Hematopoietic multipotent progenitor cell treated with erythropoietin and hydrocortisone succinate and interleukin-3 and kit ligand, for 8 days (in vitro differentiated cells): ENCODE results near the gene MAGOHB.
"Not testable (repeated sequence)": the region's sequence is repeated elsewhere in the genome, so short reads cannot be mapped to it uniquely, and the experiment has no call there.

Experiments used
- DNase-seq: peaks from one replicate; pipeline ENCODE4 v3.0.0-alpha.2; 2015

MAGOHB gene

GRCh38 chr12:10613349-10614055 is at the start of gene MAGOHB:
Gene MAGOHB, minus strand, starts transcription at chr12:10613609. Its CDS starts 77 bp downstream, at chr12:10613532.
- peak; percentile 96 for DNase-seq

GRCh38 chr12:10661338-10661737 is 47.9 kb upstream of the MAGOHB start:
- DNase-seq: no peak

DNA sequence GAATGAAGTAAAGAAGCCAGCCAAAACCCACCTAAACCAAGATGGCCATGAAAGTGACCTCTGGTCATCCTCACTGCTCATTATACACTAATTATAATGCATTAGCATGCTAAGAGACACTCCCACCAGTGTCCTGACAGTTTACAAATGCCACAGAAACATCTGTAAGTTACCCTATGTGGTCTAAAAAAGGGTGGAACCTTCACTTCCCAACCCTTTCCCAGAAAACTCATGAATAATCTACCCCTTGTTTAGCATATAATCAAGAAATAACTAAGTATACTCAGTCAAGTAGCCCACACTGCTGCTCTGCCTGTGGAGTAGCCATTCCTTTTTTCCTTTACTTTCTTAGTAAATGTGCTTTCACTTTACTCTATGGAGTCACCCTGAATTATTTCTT is 40.6 kb upstream of the MAGOHB start:
- DNase-seq: no peak

- DNase-seq: no peak
Measured at GRCh38 chr12:10652192-10652591, 38.8 kb upstream of the MAGOHB start.

DNA sequence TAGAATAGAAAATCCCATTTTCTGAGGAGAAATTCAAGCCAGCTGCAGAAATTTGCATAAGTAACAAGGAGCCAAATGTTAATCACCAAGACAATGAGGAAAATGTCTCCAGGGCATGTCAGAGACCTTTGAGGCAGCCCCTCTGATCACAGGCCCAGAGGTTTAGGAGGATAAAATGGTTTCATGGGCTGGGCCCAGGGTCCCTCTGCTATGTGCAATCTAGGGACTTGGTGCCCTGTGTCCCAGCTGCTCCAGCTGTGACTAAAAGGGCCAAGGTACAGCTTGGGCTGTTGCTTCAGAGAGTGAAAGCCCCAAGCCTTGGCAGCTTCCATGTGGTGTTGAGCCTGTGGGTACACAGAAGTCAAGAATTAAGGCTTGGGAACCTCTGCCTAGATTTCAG is 33.2 kb upstream of the MAGOHB start:
- DNase-seq: not testable (repeated sequence)

DNA sequence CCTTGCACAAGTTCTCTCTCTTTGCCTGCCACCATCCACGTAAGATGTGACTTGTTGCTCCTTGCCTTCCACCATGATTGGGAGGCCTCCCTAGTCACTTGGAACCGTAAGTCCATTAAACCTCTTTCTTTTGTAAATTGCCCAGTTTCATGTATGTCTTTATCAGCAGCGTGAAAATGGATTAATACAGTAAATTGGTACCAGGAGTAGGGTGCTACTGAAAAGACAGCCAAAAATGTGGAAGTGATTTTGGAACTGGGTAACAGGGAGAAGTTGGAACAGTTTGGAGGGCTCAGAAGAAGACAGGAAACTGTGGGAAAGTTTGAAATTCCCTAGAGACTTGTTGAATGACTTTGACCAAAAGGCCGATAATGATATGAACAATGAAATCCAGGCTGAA is 32.5 kb upstream of the MAGOHB start:
- DNase-seq: no peak

- no peak for DNase-seq
Measured at GRCh38 chr12:10641735-10642500, 28.5 kb upstream of the MAGOHB start.

DNA sequence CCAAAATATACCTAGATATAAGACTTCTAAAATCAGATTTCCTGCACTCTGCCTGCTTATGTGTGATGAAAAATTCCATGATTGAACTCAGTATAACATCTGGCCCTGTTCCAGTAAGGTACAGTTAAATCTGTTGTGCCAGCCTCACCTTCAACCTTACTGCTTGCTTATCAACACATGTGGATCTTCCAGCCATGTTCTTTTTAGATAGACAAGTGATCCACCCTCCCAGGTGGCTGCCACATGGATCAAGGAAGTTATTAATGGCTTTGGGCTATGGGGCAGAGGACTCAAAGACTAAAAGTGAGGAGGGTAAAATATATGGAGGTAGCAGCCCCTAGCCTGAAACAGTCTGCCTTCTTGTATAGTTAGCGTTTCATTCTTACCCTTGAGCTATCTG is 25.3 kb upstream of the MAGOHB start:
- no peak for DNase-seq

DNA sequence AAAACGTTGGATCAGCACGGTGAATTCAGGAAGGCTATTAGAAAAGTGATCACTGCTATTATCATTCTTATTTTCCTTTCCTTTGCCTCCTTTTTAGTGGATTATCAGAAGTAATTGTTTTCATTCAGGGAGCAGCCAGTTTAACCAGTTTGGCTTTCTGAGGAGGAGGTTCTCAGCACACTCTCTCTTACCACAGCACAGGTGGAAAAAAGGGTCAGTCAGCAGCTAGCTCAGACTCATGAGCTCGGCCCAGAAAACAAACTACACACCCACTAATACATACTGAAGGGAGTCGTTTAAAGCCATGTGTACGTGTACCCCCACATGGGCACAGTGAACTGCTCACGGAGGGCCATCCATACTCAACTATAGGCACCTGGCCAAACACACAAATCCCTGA is 23.2 kb upstream of the MAGOHB start:
- DNase-seq: no peak

DNA sequence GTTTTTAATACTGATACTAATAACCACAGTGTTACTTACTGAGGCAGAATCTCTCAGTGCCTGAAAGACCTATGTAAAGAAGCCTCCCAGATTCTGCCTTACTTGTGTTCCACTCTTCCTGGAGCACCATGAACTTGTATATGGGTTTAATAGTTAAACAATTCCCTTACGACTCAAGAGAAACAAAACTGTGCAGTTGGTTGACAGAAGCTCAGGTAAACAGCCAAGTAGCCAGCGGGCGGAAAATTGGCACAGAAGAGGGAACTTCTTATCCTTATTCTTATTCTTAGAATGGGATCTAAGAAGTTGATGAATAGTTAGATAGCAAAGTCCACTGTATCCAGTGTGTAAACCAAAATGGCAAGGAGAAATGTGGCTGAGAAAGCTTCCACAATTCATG is 22.7 kb upstream of the MAGOHB start:
- no peak for DNase-seq

DNA sequence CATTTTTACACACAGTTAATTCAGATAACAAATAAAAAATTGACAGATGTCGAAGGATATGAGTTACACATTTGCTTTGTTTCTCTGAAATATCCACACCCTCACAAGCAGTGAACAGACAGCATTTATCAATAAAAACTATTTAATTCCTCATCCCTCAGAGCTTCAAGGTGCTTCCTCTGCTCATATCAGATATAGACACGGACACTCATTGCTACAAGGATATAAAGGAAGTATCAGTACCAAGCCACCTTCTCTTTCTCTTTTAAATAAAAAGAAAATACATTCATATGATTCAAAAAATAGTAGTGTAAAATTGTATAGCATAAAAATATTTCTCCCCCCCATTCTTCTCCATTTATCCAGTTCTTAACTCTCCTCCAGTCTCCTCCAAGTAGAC is 21.9 kb upstream of the MAGOHB start:
- no peak for DNase-seq

DNA sequence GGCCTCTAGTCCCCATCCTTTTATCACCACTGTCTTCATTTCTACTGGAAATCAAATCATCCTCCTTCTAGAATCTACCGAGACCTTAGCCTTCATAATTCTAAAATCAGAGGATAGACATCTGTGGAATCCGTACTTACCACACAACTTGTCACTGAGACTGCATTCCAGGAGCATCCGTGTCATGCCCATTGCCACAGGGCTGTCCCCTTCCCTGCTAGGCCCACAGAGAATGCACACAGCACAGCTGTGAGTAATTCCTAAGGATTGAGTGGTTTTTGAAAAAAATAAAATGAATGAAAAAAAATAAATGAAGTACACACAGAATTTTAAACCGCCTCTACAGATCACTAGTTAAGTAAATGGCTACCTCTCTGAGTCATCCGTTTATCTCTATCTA is 21.0 kb upstream of the MAGOHB start:
- DNase-seq: no peak

- DNase-seq: no peak
Measured at GRCh38 chr12:10633541-10633940, 20.1 kb upstream of the MAGOHB start.

DNA sequence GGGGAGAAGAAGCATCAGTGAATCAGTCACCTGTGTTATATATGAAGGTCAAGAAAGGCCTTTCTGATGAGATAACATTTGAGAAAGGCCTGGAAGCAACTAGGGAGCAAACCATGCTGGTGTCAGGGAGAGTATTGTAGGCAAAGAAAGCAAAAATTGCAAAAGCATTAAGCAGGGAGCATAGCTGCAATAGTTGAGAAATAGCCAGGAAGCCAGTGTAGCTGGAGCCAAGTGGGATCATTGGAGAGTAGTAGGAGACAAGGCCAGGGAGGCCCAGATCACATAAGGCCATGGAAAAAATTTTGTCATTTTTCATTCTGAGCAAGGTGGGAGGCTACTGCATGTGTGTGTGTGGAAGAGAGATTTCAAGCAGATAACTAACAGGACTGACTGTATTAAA is 18.8 kb upstream of the MAGOHB start:
- DNase-seq: no peak

GRCh38 chr12:10624605-10625004 is 11.2 kb upstream of the MAGOHB start:
- no peak for DNase-seq

- no peak for DNase-seq
Measured at GRCh38 chr12:10623131-10623530, 9.7 kb upstream of the MAGOHB start.

DNA sequence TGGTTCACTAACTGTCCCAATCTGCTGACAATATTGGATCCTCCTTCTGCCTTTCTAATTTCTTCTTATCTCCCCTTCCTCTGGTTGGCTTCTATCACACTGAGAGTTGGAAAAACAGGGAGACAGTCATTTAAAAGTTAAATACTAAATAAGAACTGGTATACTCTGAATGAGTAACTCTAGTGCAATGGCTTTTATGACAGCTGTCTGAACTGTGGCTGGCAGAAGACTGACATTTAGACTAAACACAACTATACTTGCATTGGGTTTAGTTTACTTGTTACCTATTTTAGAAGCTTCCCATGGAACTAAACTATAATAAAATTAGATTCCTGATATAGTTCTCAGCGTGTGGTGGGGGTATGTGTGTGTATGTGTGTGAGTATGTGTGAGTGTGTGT is 7.9 kb upstream of the MAGOHB start:
- DNase-seq: no peak

GRCh38 chr12:10620078-10620779 is 6.8 kb upstream of the MAGOHB start:
- DNase-seq: no peak

GRCh38 chr12:10618338-10618987 is 5.1 kb upstream of the MAGOHB start:
- DNase-seq: no peak

- DNase-seq: no peak
Measured at GRCh38 chr12:10617863-10618262, 4.5 kb upstream of the MAGOHB start.

DNA sequence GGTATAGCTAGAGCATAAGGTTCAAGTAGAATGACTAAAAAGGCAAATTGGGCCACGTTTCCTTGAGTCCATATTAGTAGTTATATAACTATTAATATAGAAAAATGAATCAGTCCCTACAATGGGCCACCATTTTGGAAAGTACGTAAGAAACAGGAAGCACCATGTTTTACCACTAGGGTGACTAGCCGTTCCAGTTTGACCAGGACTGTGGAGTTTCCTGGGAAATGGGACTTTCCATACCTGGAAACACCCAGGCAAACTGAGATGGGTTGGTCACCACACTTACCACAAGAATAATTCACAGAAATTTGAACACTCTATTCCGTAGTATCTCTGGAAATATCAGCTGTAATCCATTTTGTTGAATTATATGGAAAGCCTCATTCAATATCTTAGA is 2.1 kb upstream of the MAGOHB start:
- no peak for DNase-seq

GRCh38 chr12:10614056-10614370 is 604 bp upstream of the MAGOHB start:
- DNase-seq: no peak

GRCh38 chr12:10612984-10613348 is 443 bp downstream of the MAGOHB start:
- no peak for DNase-seq

GRCh38 chr12:10612110-10612509 is 1.3 kb downstream of the MAGOHB start:
- no peak for DNase-seq
